ENCODE results near the gene CHD9NB.

GRCh38 chr16:53078247-53078646 lies 25.6 kb upstream of the CHD9NB start:
- TF ChIP-seq, protein P1, sequence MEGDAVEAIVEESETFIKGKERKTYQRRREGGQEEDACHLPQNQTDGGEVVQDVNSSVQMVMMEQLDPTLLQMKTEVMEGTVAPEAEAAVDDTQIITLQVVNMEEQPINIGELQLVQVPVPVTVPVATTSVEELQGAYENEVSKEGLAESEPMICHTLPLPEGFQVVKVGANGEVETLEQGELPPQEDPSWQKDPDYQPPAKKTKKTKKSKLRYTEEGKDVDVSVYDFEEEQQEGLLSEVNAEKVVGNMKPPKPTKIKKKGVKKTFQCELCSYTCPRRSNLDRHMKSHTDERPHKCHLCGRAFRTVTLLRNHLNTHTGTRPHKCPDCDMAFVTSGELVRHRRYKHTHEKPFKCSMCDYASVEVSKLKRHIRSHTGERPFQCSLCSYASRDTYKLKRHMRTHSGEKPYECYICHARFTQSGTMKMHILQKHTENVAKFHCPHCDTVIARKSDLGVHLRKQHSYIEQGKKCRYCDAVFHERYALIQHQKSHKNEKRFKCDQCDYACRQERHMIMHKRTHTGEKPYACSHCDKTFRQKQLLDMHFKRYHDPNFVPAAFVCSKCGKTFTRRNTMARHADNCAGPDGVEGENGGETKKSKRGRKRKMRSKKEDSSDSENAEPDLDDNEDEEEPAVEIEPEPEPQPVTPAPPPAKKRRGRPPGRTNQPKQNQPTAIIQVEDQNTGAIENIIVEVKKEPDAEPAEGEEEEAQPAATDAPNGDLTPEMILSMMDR (IDR thresholded peaks at IDR 0.05 in 2 of 3, conservative IDR thresholded peaks at IDR 0.05 in 1 of 3; ENCODE audit: insufficient read depth in 2 of 3, low read depth in 1 of 3, low read length in 3 of 3), result no peak
- TF ChIP-seq SMARCC2 (IDR thresholded peaks at IDR 0.05; ENCODE audit: low read depth), result no peak
- TF ChIP-seq NR3C1 (CRISPR knock-in tag; IDR thresholded peaks at IDR 0.05), result no peak

Measured in K562 (cell line).